Activated T-cell treated with anti-CD3 and anti-CD28 coated beads, Interleukin-2, amount 50 U/mL, for 1 hour (primary cell): Measurements from ENCODE around the gene PPARD.
"Not testable (repeated sequence)": the region's sequence is repeated elsewhere in the genome, so short reads cannot be mapped to it uniquely, and the experiment has no call there.

Experiments
- DNase-seq: peaks from one replicate; pipeline ENCODE4 v3.0.0-alpha.2; 2020

Gene PPARD

GRCh38 chr6:35415065-35415891, 72.9 kb downstream of the PPARD start:
- DNase-seq = no peak

DNA sequence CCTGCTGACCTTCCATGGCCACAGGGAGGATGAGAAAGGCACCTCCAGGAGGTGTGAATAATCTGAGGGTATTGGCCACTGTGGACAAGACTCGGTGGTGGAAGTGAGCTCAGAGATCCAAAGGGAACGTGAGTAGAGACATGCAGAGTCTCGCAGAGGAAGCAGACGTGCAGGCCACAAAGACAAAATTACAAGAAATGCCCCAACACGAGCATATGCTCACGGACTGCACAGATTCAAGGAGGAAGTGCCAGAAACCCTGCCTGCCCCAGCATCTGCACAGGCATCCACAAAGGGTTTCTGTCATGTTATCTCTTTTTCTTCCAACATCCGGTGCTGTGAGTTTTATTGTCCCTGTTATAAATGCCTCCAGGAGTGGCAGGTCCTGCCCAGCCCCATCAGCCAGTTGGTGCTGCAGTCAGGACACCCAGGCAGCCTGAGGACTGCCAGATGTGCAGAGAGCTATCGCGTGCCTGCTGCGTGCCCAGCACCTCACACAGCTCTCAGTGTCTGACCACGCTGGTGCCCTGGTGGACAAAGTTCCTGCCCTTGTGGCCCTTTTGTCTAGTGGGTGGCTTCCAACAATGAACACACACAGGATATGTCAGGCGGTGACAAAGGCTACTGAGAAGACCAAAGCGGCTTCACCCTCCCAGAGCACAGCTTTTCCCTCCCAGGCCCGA, 75.8 kb downstream of the PPARD start:
- DNase-seq = no peak

GRCh38 chr6:35419417-35419816, 77.1 kb downstream of the PPARD start:
- DNase-seq = no peak

DNA sequence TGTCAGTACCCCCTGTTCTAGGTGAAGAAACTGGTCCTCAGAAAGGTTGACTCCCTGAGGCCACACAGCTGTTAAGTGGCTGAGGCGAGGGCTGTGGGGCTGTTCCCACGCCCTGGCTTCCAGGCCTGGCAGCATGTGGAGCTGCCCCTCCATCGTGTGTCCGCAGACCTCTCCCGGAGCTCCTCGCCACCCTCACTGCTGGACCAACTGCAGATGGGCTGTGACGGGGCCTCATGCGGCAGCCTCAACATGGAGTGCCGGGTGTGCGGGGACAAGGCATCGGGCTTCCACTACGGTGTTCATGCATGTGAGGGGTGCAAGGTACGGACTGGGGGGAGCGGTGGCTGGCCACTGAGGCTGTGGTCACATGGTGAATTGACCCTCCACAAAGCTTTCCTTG, 77.6 kb downstream of the PPARD start:
- no peak for DNase-seq

DNA sequence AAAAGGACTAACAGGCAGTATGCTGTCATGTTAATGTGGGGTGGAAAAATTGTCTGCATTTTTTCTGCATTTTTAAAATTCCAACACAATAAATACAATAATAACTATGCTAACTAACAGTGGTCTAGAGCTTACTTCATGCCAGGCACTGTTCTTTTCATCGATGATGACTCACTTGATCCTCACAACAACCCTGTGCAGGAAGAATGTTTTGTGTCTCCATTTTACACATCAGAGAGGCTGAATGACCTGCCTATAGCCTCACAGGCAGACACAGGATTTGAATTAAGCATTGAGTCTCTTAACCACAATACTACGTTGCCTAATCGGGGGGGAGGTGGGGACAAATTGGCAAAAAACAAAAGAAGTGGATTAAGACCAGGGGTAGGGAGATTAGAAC, 82.9 kb downstream of the PPARD start:
- no peak for DNase-seq

DNA sequence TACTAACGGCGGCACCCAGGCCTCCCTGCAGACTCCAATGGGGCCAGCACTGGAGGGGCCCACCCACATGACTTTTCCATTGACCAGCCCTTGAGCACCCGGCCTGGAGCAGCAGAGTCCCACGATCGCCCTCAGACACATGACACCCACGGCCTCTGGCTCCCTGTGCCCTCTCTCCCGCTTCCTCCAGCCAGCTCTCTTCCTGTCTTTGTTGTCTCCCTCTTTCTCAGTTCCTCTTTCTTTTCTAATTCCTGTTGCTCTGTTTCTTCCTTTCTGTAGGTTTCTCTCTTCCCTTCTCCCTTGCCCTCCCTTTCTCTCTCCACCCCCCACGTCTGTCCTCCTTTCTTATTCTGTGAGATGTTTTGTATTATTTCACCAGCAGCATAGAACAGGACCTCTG, 83.7 kb downstream of the PPARD start:
- DNase-seq = no peak

DNA sequence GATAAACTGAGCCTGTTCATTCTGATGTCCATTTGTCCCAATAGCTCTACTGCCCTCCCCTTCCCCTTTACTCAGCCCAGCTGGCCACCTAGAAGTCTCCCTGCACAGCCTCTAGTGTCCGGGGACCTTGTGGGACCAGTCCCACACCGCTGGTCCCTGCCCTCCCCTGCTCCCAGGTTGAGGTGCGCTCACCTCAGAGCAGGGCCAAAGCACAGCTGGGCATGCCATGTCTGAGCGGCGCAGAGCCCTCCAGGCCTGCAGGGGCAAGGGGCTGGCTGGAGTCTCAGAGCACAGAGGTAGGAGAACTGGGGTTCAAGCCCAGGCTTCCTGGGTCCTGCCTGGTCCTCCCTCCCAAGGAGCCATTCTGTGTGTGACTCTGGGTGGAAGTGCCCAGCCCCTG, 85.1 kb downstream of the PPARD start:
- no peak for DNase-seq

DNA sequence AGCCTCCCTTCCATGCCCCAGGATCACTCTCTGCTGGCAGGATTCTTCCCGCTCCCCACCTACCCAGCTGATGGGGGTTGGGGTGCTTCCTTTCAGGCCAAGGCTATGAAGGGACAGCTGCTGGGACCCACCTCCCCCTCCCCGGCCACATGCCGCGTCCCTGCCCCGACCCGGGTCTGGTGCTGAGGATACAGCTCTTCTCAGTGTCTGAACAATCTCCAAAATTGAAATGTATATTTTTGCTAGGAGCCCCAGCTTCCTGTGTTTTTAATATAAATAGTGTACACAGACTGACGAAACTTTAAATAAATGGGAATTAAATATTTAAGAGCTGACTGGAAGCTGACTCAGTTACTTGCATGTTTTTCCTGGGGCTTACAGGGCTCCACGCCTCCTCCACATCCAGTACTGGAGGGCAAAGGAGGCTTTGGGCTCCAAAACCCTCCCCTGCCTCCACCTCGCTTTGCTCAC, 85.5 kb downstream of the PPARD start:
- DNase-seq = no peak

DNA sequence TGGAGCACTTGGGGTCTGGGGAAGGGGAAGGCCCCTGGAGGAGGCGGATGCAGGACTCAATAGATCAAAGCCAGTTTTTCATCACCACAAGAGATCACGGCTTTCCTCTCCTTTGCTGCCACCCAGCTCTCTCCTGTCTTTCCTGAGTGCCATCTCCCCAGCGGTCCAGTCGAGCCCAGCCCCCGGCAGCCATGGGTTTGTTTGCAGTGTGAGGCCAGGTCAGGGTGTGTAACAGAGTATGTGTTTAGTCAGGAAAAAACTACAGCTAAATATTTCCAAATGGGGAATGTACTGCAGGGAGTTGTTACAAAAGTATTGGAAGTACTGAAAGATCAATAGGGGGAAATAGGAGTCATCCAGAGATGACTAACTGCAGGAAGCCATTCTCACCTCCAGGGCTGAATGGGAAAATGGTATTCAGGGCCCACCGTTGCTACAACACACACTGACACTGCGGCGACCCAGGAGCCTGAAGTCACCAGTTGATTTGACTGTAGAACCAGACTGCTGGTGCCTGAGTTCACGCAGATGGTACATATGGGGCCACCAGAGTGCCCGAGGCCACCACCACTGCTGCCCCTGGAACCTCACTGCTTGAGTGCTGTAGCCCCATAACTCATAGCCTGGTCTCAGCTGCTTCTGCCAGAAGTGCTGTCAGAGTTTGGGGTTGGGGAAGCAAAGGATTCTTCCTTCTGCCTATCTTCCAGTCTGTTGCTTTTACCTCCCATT, 86.2 kb downstream of the PPARD start:
- DNase-seq = no peak

DNA sequence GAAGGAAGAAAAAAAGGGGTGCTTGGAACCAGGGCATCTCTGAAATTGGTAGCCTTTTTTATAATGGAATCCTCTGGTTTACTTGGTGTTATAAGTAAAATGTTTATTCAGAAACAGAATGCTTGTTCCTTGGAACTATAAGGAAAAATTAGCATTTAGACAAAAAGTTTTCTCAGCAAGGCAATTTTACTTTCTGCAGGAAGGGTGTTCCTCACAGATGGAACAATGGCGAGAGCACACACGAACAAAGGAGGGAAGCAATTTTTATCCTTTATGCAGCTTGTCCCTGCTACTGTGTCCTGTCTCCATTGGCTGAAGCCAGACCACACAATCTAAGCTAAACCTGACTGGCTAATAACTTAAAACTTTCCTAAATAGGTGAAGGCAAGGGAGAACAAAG, 87.1 kb downstream of the PPARD start:
- no peak for DNase-seq

- no peak for DNase-seq
Observed at GRCh38 chr6:35432291-35432690, 89.9 kb downstream of the PPARD start.

GRCh38 chr6:35432702-35433101, 90.3 kb downstream of the PPARD start:
- DNase-seq = not testable (repeated sequence)

DNA sequence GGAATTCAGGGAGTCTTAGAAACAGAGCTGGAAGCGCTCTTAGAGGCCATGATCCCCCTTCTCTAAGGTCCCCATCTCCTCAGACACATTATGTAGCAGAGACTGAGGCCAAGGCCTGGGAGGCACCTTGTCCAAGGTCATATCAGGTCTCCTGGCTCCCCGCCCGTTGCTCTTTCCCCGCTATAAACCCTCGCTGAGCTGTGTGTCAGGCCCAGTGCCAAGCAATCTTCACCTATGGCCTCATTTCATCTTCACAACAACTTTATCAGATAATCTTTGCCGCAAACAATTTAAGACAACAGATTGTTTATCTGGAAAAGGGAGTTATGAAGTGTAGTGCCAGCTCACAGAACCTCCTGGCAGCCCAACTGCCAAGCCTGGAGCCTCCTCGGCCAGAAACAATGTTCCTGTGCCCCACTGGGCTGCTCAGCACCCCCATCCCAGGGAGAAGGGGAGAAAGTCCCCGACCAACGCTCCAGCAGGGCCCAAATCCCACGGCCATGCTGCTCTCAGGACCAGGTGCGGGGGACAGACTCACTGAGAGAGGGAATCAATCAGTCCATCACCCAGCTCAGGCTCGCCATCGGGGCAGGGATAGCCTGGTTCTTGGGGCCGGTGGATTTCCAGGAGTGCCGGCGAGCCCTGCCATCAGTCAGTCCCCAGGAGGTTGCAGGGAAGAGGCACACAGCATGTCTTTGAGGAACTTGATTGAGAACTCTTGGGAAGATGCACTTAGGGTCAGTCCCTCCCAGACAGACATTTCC, 92.9 kb downstream of the PPARD start:
- no peak for DNase-seq

- no peak for DNase-seq
Observed at GRCh38 chr6:35436071-35436857, 93.9 kb downstream of the PPARD start.

DNA sequence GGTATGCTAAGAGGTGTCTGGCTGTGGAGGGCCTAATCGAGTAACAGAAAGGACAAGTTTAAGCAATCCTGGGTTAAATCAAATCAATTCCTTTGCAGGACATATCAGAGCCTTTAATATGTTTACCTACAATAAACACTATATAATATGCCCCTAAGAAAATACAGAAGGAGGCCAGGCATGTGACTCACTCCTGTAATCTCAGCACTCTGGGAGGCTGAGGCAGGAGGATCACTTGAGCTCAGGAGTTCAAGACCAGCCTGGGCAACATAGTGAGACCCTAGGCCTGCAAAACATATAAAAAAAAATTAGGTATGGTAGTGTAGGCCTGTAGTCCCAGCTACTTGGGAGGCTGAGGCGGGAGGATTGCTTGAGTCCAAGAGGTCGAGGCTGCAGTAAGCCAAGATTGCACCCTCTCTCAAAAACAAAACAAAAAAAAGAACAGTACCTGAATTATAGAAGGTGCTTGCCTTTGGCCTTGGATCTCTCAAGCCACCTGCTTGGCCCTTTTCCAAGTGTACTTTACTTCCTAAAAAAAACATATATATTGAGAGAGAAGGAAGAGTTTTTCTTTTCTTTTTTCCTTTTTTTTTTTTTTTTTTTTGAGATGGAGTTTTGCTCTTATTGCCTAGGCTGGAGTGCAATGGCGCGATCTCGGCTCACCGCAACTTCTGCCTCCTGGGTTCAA, 96.2 kb downstream of the PPARD start:
- DNase-seq = not testable (repeated sequence)

- no peak for DNase-seq
Observed at GRCh38 chr6:35439308-35439707, 97.0 kb downstream of the PPARD start.

DNA sequence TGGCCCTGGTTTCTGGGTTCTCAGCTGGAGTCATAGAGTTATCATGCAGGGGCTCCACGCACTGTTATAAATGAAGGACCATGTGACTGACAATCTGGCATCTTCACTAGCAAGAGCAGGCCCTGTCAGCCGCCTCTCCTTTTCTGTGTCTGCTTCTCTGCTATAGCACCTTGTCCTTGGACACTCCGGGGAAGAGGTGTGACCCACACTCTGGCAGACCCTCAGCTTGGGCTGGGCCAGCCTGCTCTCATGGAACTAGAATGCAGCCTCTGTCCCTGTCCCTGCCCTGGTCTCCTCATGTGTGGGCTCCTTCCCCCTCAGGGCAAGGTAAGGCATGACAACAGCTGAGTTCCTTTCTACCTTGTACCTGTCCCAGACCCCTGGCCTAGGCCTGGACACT, 98.8 kb downstream of the PPARD start:
- no peak for DNase-seq

GRCh38 chr6:35441642-35442041, 99.3 kb downstream of the PPARD start:
- DNase-seq = no peak

DNA sequence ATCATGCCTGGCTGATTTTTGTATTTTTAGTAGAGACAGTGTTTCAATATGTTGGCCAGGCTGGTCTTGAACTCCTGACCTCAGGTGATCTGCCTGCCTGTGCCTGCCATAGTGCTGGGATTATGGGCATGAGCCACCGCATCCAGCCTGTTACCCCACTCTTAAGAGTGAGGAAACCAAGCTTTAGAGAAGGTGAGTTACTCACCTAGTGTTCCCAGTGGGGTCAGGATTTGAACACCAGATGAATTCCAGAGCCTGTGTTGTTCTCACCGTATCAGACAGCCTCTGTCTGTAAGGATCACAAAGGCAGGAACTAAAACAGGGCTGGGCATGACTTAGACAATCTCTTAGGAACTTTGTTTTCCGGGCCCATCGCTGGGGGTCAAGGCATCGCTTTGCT, 100.3 kb downstream of the PPARD start:
- no peak for DNase-seq

- DNase-seq = no peak
Observed at GRCh38 chr6:35443341-35444030, 101.1 kb downstream of the PPARD start.

- DNase-seq = no peak
Observed at GRCh38 chr6:35445691-35446090, 103.3 kb downstream of the PPARD start.
